ENCODE measurements around the gene JADE1.
A peak's percentile ranks its signal among the peaks of the same experiment; 100 is the strongest.

JADE1 gene

GRCh38 chr4:128809477-128810330, at the start of gene JADE1:
Gene JADE1 (plus strand): TSS chr4:128809700. CDS start chr4:128831759, 22,059 bp downstream.
- peak; percentile 55 for DNase-seq

- DNase-seq = no peak
Measured at GRCh38 chr4:128766781-128767180, 42.7 kb upstream of the JADE1 start.

DNA sequence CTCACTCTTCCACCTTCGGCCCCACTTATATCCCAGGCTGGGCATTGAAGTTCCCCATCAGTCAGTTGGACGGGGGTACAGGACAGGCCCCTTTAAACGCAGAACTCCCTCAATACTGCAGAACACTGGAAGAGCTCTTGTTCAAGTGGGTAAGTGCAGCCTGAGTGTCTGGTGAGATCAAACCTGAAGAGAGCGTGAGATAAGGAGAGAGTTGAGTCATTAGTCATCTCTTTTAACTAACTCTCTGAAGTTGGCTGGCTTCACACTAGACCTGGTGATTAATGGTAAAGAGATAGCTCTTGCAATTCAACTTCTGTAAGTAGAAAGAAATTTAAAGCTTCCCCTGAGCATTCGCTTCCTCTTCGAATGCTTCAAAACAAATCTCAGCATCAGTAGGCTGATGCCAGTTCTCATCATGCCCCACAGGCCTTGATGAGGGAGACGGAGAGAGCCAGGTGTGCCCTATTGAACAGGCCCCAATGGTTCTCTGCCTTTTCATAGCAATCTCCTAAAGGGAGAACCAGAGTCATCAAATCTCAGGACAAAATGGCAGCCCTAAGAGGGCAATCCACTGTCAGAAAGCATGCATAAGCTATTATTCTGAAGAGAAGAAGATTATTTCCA, 41.0 kb upstream of the JADE1 start:
- no peak for DNase-seq

DNA sequence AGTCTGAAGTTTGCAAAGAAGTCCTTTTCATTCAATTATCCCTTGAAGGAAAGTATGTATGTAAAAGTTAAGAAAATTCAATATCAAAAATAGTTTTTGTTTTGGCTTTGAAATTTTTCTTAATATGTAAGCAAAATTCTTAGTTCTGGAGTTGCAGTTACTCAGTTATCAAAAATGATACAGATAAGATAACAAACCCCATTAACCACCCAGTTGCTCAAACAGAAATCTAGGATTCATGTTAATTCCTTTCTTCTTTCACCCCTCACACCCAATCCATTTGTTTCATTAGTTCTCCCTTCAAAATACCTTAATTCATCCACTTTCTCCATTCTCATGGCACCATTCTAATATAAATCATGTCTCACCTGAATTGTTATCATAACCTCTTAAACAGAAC, 40.5 kb upstream of the JADE1 start:
- no peak for DNase-seq

DNA sequence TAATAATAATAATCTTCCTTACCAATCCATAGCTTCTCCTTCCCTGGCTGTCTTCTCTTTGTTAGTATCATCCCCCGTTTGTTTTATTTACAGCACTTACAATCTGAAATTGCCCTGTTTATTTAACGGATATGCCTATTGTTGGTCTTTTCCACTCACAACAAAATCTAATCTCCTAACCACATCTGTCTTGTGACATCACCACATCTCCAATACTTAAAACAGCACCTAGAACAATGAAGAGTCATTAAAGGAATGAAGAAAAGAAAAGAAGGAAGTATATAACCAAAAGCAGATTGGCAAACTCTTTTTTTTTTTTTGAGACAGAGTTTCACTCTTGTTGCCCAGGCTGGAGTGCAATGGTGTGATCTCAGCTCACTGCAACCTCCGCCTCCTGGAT, 38.7 kb upstream of the JADE1 start:
- DNase-seq = no peak

DNA sequence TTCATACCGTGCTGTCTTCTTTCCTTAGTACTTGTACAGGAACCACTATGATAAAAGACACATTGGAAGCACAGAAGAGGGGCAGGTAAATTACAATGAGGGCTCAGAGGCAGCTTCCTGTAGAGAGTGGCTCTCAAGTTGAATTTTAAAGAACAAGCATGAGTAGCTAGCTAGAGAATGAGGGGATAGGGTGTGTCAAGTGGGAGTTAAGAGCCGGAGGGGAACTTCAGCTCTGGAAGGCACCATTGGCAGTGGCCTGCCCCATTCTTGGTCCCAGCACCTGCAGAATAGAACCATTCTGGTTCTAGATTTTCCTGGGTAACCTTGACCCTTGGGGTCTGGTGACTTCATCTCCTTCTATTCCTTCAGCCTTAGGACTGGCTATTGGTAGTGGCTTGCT, 34.0 kb upstream of the JADE1 start:
- no peak for DNase-seq

- DNase-seq = no peak
Measured at GRCh38 chr4:128775916-128776315, 33.6 kb upstream of the JADE1 start.

DNA sequence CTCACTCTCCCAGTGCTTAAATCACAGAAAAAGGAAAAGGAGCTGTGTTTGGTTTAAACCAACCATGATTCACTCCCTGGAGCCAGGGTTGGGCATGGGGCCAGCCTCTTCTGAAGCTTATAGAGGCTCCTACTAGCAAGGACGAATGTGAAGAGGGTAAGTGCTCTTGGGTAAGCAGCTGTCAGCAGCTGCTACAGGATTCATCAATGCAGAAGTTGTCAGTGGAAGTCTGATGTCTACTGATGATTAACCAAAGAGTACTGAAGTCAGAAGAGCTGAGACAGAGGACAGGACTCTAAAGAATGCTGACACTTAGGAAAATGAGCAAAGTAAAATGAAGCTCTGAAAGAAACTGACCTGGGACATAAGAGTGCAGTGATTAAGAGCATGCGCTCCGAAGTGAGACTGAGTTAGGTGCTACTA, 32.7 kb upstream of the JADE1 start:
- peak; percentile 24 for DNase-seq

GRCh38 chr4:128780688-128781087, 28.8 kb upstream of the JADE1 start:
- no peak for DNase-seq

DNA sequence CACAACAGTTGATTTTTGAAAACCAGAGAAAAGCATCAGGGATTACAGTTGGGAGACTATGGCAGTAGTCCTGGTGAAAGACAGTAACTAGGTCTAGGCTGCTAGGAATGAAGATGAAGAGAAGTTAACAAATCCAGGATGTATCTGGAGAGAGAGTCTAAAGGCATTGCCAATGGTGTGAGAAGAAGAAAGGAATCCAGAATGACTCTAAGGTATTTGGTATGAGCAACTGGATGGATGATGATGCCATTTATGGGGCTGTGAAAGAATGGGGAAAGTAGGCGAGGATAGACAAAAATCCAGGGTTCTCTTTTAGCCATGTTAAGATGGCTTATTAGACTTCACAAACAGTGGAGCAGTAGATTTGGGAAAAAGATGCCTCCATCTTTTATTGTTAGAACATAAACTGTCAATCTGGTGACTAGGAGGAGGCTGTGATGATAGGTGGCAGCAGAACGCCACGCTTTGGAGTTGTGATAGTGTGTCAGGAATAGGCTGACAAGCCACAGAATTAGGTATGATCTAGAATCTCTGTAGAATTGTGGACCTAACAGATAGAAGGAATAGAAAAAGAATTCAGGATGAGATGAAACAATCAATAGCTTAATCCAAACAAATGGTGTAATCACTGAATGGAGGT, 27.3 kb upstream of the JADE1 start:
- DNase-seq = no peak

DNA sequence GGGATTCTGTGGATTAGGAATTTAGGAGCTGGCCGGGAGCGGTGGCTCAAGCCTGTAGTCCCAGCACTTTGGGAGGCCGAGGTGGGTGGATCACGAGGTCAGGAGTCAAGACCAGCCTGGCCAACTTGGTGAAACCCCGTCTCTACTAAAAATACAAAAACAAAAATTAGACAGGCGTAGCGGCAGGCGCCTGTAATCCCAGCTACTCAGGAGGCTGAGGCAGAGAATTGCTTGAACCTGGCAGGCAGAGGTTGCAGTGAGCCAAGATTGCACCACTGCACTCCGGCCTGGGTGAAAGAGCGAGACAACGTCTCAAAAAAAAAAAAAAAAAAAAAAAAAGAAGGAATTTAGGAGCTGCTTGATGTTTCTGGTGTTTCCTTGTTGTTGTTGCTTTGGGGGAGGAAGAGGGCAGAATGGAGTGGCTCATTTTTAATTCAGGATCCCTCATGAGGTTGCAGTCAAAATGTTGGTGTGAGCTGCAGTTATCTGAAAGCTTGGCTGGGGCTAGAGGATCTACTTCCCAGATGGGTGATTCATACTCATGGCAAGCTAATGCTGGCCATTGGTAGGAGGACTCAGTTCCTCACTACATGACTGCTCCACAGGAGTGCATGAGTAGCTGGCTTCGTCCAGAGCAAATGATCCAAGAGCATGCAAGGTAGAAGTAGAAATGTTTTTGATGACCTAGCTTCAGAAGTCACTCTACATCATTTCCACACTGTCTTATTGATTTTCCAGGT, 26.5 kb upstream of the JADE1 start:
- no peak for DNase-seq

- no peak for DNase-seq
Measured at GRCh38 chr4:128787509-128788311, 21.8 kb upstream of the JADE1 start.

DNA sequence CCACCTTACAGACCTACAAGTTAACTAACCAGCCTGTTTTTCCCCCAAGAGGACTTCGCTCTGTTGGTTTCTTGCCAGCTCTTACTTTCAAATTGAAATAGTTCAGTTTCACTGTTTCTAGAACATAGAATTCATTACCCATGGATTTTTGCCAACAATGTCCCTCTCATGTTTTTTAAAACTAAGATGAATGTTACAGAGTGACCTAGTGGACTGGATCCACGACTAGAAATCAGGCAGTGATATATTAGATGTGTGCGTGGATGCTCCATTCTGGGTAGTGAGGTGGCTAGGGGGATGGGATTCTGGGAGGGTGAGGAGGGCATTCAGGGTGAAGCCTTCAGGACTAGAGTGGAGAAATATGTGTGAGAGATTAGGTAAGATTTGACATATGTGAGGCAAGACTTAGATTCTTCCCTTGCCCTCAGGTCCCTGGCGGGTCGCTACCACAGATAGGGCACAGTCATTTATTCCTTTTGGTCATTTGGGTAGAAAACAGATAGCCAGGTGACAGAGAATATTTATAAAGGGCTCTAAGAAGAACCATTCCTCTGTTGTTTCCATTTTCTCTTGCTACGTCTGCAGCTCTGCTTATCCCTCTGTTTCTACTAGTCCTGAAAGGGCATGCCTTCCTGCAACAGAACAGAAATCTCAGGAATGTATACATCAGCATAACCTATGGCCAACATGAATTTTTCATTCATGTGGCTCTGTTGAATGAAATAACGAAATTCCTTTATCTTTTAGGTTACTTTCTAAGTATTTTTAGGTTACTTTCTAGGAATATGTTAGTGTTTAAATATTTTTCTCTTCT, 15.4 kb upstream of the JADE1 start:
- DNase-seq = no peak

DNA sequence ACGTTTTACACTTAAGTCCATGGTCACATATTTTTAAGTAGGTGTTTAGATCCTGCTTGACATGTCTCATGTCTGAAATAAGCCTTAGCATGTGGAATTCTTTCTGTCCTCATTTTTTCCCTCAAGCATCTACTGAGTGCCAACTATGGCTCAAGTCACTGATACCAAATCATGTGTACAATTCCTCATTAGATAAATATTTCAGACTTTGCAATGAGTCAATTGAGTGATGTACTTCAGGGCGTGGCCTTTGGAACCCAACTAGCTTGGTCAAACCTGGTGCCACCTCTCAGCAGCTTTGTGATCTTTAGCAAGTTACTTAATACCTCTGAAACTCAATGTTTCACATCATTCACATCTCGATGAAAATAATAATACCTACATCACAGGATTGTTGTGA, 12.6 kb upstream of the JADE1 start:
- no peak for DNase-seq

GRCh38 chr4:128800284-128800683, 9.2 kb upstream of the JADE1 start:
- DNase-seq = no peak

DNA sequence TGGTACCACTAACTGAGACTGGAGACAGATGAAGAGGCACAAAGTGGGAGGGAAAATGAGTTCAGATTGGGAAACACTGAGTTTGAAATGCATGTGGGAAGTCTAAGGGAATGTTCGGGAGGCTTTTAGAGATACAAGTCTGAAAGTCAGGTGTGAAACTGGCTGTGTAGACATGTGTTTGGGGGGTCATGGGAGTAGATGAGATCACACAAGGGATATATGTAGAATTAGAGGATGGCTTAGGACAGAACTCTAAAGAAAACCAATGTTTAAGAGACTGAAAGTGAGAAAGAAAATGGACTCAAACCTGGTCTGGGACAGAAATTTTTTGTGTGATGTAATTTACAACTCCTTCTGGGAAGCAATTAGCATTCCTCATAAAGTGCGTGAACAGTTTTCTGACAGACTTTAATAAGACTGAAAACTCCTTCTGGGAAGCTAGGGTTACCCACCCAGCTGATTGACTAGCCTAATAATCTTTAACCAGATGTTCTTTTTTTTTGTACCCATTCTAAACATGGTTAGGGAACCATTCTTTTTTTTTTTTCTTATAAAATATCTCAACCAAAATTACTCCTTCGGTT, 8.7 kb upstream of the JADE1 start:
- DNase-seq = no peak

GRCh38 chr4:128802680-128803628, 6.5 kb upstream of the JADE1 start:
- DNase-seq = no peak

GRCh38 chr4:128803783-128804182, 5.7 kb upstream of the JADE1 start:
- DNase-seq = no peak

DNA sequence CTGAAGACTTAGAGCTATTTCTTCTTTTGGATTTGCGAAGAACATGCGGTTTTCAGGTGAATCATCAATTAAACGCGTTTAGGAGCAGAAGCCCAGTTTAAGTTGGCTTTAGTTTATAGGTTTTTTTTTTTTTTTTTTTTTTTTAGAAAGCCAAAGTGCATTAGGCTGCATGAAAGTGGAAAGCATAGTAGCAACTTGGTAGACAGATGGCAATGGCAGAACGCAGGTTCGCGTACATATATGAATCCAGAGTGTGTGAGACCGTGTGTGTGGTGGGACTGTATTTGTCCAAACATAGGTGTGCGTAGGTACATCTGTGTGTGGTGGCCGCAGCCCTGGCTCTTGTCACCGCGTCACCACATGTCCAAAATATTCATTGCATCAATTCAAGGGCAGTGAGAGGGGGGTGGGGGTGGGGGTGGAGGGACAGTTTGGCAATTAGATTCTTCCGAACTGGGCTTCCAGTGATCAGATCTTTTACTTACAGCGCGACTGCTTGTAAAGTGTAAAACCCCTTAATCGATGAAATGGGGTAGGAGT, 901 bp downstream of the JADE1 start:
- no peak for DNase-seq

Measured in GOT3 (cell line).